ENCODE results near the gene KIF2B.

The KIF2B gene, protein sequence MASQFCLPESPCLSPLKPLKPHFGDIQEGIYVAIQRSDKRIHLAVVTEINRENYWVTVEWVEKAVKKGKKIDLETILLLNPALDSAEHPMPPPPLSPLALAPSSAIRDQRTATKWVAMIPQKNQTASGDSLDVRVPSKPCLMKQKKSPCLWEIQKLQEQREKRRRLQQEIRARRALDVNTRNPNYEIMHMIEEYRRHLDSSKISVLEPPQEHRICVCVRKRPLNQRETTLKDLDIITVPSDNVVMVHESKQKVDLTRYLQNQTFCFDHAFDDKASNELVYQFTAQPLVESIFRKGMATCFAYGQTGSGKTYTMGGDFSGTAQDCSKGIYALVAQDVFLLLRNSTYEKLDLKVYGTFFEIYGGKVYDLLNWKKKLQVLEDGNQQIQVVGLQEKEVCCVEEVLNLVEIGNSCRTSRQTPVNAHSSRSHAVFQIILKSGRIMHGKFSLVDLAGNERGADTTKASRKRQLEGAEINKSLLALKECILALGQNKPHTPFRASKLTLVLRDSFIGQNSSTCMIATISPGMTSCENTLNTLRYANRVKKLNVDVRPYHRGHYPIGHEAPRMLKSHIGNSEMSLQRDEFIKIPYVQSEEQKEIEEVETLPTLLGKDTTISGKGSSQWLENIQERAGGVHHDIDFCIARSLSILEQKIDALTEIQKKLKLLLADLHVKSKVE

DNA sequence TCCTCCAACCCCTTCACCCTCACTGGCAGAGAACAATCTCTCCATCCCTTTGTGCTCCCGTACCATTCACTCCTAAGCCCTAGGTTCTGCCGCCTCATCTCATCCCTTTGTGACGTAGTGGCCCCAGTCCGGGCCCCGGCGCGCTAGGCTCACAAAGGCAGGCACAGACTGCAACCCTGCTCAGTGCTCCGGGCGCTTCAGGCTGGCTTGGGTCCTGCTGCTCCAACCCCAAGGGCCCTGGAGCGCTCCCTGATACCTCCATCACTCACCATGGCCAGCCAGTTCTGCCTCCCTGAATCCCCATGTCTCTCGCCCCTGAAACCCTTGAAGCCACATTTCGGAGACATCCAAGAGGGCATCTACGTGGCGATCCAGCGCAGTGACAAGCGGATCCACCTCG lies at the start of gene KIF2B:
Gene KIF2B, plus strand, starts transcription at position 164 of the 400 bp plus-strand sequence. Its CDS starts 107 bp downstream, at position 271.
- Histone ChIP-seq H3K27ac (ENCODE audit: low read length) (no peak within 1 kb of the TSS), H3K36me3 (ENCODE audit: control insufficient read depth, low read depth, low read length) (no peaks in the 10 kb centered on the region), H3K4me1 (ENCODE audit: control insufficient read depth, low read depth, low read length) (no peaks in the 10 kb centered on the region), H3K9me3 (ENCODE audit: control insufficient read depth, low read depth, low read length) (no peaks in the 10 kb centered on the region), H3K9ac (ENCODE audit: low read length) (no peak within 1 kb of the TSS), H3K27me3 (ENCODE audit: control insufficient read depth, insufficient read depth, low read length) (no peaks in the 10 kb centered on the region), H3K4me3 (ENCODE audit: low read length) (no peak within 1 kb of the TSS)

DNA sequence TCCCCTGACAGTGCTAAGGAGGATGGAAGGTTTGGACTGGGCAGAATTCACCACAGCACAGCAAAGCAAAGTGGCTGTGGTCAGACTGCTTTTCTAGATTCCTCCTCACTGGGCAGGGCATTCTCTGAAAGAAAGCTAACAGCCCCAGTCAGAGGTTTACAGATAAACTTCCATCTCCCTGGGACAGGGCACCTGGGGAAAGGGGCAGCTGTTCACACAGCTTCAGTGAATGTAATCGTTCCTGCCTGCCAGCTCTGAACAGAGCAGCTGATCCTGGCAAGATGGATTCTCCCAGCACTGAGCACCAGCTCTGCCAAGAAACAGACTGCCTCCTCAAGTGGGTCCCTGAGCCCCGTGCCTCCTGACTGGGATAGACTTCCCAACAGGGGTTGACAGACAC lies 42.4 kb upstream of the KIF2B start:
- H3K9me3 ChIP-seq (ENCODE audit: control insufficient read depth, low read depth, low read length) = no peaks in the 10 kb centered on the region
- H3K27ac ChIP-seq (ENCODE audit: low read length) = no peak overlapping the region
- no peaks in the 10 kb centered on the region for H3K4me1 ChIP-seq (ENCODE audit: control insufficient read depth, low read depth, low read length)
- no peaks in the 10 kb centered on the region for H3K36me3 ChIP-seq (ENCODE audit: control insufficient read depth, low read depth, low read length)
- H3K4me3 ChIP-seq (ENCODE audit: low read length) = no peak overlapping the region
- H3K27me3 ChIP-seq (ENCODE audit: control insufficient read depth, insufficient read depth, low read length) = no peaks in the 10 kb centered on the region
- H3K9ac ChIP-seq (ENCODE audit: low read length) = no peak overlapping the region

DNA sequence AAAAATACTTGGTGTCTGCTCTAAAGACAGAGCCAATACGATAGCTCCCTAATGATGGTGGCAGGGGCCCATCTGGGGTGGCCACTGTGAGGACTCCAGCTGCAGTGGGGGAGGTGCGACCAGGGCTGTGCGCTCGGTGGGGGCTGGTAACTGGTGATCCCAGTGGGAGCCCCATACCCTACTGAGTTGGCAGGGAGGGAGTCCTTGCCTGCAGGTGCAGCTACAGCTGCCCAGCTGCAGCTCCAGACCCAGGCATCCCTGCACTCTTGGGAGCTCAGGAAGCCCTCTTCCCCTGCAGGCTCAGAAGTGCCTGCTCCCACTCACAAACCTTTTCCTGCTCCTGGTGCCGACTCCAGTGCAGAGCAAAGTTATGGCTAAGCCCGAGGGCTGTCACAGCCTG lies 31.2 kb upstream of the KIF2B start:
- Histone ChIP-seq H3K4me3 (ENCODE audit: low read length) (no peak overlapping the region), H3K27ac (ENCODE audit: low read length) (no peak overlapping the region), H3K36me3 (ENCODE audit: control insufficient read depth, low read depth, low read length) (no peaks in the 10 kb centered on the region), H3K9ac (ENCODE audit: low read length) (no peak overlapping the region), H3K9me3 (ENCODE audit: control insufficient read depth, low read depth, low read length) (no peaks in the 10 kb centered on the region), H3K4me1 (ENCODE audit: control insufficient read depth, low read depth, low read length) (no peaks in the 10 kb centered on the region), H3K27me3 (ENCODE audit: control insufficient read depth, insufficient read depth, low read length) (no peaks in the 10 kb centered on the region)

DNA sequence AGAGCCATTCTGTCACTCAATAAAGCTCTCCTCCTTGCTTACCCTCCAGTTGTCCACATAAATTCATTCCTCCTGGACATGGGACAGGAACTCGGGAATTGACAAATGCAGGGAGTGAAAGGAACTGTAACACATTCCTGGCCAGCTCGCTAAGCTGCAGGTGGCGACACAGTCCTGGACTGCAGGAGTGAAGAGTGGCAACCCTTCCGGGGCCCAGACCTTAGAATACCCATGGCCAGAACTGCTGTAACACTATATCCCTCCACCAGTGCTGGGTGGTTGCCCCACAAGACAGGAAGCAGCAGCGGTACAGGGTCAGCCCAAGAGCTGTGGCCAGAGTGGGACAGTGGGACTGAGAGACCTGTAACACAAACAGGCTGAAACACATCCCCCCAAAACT lies 30.3 kb upstream of the KIF2B start:
- Histone ChIP-seq H3K9me3 (ENCODE audit: control insufficient read depth, low read depth, low read length) (no peaks in the 10 kb centered on the region), H3K4me1 (ENCODE audit: control insufficient read depth, low read depth, low read length) (no peaks in the 10 kb centered on the region), H3K9ac (ENCODE audit: low read length) (no peak overlapping the region), H3K36me3 (ENCODE audit: control insufficient read depth, low read depth, low read length) (no peaks in the 10 kb centered on the region), H3K27me3 (ENCODE audit: control insufficient read depth, insufficient read depth, low read length) (no peaks in the 10 kb centered on the region), H3K27ac (ENCODE audit: low read length) (no peak overlapping the region), H3K4me3 (ENCODE audit: low read length) (no peak overlapping the region)

DNA sequence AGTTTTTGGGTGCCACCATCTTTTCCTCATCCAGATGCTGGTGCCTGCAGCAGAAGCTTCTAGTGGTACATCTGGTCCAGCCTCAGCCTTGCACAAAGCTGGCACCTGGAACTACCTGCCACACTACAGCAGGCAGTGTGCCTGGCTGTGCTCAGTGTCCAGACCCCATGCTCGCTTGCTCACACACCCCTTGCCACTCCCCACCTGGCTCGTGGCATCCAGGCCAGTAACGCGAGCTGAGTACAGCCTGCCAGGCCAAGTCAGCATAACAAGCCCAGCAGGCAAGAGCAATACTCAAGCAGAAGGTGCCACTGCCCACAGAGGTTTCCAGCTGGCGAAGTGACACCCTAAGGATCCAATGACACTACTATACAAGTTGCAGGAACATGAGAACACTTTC lies 29.7 kb upstream of the KIF2B start:
- Histone ChIP-seq H3K9me3 (ENCODE audit: control insufficient read depth, low read depth, low read length) (no peaks in the 10 kb centered on the region), H3K27me3 (ENCODE audit: control insufficient read depth, insufficient read depth, low read length) (no peaks in the 10 kb centered on the region), H3K36me3 (ENCODE audit: control insufficient read depth, low read depth, low read length) (no peaks in the 10 kb centered on the region), H3K4me1 (ENCODE audit: control insufficient read depth, low read depth, low read length) (no peaks in the 10 kb centered on the region), H3K4me3 (ENCODE audit: low read length) (no peak overlapping the region), H3K27ac (ENCODE audit: low read length) (no peak overlapping the region), H3K9ac (ENCODE audit: low read length) (no peak overlapping the region)

DNA sequence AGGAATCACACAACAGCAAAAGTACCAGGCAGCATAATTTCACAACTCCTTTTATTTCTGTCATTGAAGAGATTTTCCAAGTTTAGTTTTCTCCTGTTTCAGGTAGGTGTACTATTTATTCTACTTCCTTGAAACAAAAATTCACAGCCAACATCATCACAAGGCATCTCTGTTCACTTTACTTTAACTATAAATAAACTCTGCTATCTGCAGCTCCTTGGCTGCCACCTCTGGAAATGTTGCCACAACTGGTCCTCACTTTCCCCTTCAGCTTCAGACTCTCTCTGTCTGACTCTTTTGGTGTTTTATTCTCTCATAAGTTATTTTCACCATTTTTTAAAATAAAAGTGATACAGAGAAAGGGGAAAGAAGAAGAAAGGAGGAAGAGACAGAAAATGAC lies 27.9 kb upstream of the KIF2B start:
- Histone ChIP-seq H3K27me3 (ENCODE audit: control insufficient read depth, insufficient read depth, low read length) (no peaks in the 10 kb centered on the region), H3K4me3 (ENCODE audit: low read length) (no peak overlapping the region), H3K27ac (ENCODE audit: low read length) (no peak overlapping the region), H3K9ac (ENCODE audit: low read length) (no peak overlapping the region), H3K36me3 (ENCODE audit: control insufficient read depth, low read depth, low read length) (no peaks in the 10 kb centered on the region), H3K4me1 (ENCODE audit: control insufficient read depth, low read depth, low read length) (no peaks in the 10 kb centered on the region), H3K9me3 (ENCODE audit: control insufficient read depth, low read depth, low read length) (no peaks in the 10 kb centered on the region)

DNA sequence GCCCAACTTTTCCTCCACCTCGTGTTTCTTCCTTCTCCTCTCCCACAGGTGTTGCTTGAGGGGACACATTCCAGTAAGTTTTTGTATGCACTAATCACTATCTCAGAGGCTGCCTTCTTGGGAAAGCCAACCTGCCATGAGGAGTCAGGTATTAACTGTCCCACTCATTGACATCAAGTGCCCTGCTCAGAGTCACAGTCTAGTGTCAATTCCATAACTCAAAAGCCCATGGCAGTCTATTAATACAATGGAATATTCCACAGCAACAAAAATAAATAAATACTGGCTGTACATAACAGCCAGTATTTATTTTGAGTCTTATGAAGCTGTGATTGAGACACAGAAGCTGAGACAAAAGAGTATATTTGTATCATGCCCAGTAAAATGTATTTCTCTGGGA lies 26.1 kb upstream of the KIF2B start:
- no peaks in the 10 kb centered on the region for H3K9me3 ChIP-seq (ENCODE audit: control insufficient read depth, low read depth, low read length)
- no peaks in the 10 kb centered on the region for H3K27me3 ChIP-seq (ENCODE audit: control insufficient read depth, insufficient read depth, low read length)
- H3K4me1 ChIP-seq (ENCODE audit: control insufficient read depth, low read depth, low read length) = no peaks in the 10 kb centered on the region
- H3K9ac ChIP-seq (ENCODE audit: low read length) = no peak overlapping the region
- no peak overlapping the region for H3K4me3 ChIP-seq (ENCODE audit: low read length)
- H3K27ac ChIP-seq (ENCODE audit: low read length) = no peak overlapping the region
- no peaks in the 10 kb centered on the region for H3K36me3 ChIP-seq (ENCODE audit: control insufficient read depth, low read depth, low read length)

DNA sequence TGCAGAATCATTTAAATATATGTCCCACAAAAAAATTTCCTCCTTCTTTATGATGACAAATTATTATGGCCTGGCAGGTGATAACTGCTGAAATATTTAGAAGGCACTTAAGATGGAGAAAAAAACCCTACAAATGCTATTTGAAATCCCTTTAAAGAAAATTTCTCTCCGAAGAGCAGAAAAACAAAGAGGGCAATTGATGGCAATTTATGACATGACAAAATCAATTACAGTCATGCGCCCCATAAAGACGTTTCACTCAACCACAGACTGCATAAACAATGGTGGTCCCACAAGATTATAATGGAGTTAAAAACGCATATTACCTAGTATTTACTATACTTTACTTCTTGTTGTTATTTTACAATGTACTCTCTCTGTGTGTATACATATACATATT lies 25.2 kb upstream of the KIF2B start:
- no peak overlapping the region for H3K4me3 ChIP-seq (ENCODE audit: low read length)
- no peaks in the 10 kb centered on the region for H3K9me3 ChIP-seq (ENCODE audit: control insufficient read depth, low read depth, low read length)
- H3K27me3 ChIP-seq (ENCODE audit: control insufficient read depth, insufficient read depth, low read length) = no peaks in the 10 kb centered on the region
- no peaks in the 10 kb centered on the region for H3K36me3 ChIP-seq (ENCODE audit: control insufficient read depth, low read depth, low read length)
- H3K9ac ChIP-seq (ENCODE audit: low read length) = no peak overlapping the region
- no peaks in the 10 kb centered on the region for H3K4me1 ChIP-seq (ENCODE audit: control insufficient read depth, low read depth, low read length)
- H3K27ac ChIP-seq (ENCODE audit: low read length) = no peak overlapping the region

DNA sequence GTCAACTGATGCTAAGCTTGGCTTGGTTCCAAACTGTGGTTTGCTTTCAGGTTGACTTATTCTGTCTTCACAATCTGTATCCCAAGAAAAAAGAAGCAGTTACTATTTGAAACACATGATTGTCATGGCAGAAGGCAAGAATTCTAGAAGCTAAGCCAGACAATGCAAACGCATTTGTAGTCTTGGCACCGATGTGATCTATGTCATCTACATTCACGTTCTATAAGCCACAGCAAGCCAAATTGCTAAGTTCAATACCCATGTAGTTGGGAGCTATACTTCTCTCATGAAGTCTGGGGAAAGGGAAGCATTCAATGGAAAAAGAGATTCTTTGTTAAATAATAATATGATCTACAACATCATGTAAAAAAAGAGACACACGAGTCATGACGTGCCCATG lies 18.3 kb upstream of the KIF2B start:
- Histone ChIP-seq H3K27ac (ENCODE audit: low read length) (no peak overlapping the region), H3K4me1 (ENCODE audit: control insufficient read depth, low read depth, low read length) (no peaks in the 10 kb centered on the region), H3K9ac (ENCODE audit: low read length) (no peak overlapping the region), H3K36me3 (ENCODE audit: control insufficient read depth, low read depth, low read length) (no peaks in the 10 kb centered on the region), H3K27me3 (ENCODE audit: control insufficient read depth, insufficient read depth, low read length) (no peaks in the 10 kb centered on the region), H3K4me3 (ENCODE audit: low read length) (no peak overlapping the region), H3K9me3 (ENCODE audit: control insufficient read depth, low read depth, low read length) (no peaks in the 10 kb centered on the region)

DNA sequence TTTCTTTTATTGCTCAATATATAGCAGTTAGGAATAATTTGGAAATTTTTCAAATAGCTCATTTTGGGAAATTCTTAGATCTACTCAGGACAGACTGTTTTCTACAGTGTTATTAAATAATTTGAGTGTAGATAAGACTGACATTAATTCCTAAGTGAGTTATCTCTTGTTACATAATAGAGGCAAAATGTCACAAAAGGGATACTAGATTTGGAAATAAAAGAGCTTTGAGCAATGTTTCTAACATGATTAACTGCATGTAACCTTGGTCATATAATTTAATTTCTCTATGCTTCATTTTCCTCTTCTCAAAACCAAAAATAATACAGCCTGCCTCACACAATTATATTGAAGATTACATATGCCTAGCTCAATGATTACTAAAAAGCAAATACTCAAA lies 16.3 kb upstream of the KIF2B start:
- Histone ChIP-seq H3K4me3 (ENCODE audit: low read length) (no peak overlapping the region), H3K27ac (ENCODE audit: low read length) (no peak overlapping the region), H3K27me3 (ENCODE audit: control insufficient read depth, insufficient read depth, low read length) (no peaks in the 10 kb centered on the region), H3K9me3 (ENCODE audit: control insufficient read depth, low read depth, low read length) (no peaks in the 10 kb centered on the region), H3K36me3 (ENCODE audit: control insufficient read depth, low read depth, low read length) (no peaks in the 10 kb centered on the region), H3K4me1 (ENCODE audit: control insufficient read depth, low read depth, low read length) (no peaks in the 10 kb centered on the region), H3K9ac (ENCODE audit: low read length) (no peak overlapping the region)

DNA sequence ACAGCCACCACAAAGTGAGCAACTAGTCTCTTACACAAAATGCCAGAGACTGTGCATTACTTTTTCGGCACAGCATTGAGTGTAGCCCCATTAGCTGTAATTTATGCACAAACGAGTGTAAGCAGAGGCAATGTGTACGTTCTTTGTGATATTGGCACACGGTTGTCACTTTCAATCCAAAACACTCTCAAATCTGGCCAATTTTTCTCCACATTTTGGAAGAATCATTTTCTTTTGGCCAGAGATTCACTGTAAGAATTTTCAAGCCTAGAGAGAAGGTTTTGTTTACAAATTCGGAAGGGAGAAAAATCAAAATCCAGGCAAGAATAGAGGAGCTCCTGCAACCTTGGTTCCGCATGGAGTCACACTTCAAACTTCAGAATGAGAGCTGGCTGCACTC lies 15.4 kb upstream of the KIF2B start:
- H3K27ac ChIP-seq (ENCODE audit: low read length) = no peak overlapping the region
- H3K36me3 ChIP-seq (ENCODE audit: control insufficient read depth, low read depth, low read length) = no peaks in the 10 kb centered on the region
- H3K9me3 ChIP-seq (ENCODE audit: control insufficient read depth, low read depth, low read length) = no peaks in the 10 kb centered on the region
- no peak overlapping the region for H3K4me3 ChIP-seq (ENCODE audit: low read length)
- no peaks in the 10 kb centered on the region for H3K27me3 ChIP-seq (ENCODE audit: control insufficient read depth, insufficient read depth, low read length)
- no peaks in the 10 kb centered on the region for H3K4me1 ChIP-seq (ENCODE audit: control insufficient read depth, low read depth, low read length)
- H3K9ac ChIP-seq (ENCODE audit: low read length) = no peak overlapping the region

DNA sequence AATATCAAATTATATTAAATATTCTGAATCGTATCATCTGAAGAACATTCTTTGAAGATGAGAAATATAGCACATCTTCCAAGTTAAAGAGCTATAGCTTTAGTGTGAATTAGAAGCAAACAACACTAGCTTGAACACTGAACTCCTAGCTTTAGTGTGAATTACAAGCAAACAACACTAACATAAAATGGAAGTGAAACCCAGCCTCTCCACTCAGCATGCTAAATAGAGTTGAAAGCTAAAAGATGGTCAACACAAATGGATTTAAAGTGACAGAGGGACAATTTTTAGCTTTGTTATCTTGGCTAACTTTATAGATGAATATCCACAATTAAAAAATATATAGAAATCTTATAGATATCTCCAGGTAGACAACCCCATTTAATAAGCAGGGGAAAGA lies 4.5 kb upstream of the KIF2B start:
- no peaks in the 10 kb centered on the region for H3K9me3 ChIP-seq (ENCODE audit: control insufficient read depth, low read depth, low read length)
- no peak overlapping the region for H3K27ac ChIP-seq (ENCODE audit: low read length)
- H3K4me3 ChIP-seq (ENCODE audit: low read length) = no peak overlapping the region
- no peaks in the 10 kb centered on the region for H3K27me3 ChIP-seq (ENCODE audit: control insufficient read depth, insufficient read depth, low read length)
- no peaks in the 10 kb centered on the region for H3K36me3 ChIP-seq (ENCODE audit: control insufficient read depth, low read depth, low read length)
- no peak overlapping the region for H3K9ac ChIP-seq (ENCODE audit: low read length)
- H3K4me1 ChIP-seq (ENCODE audit: control insufficient read depth, low read depth, low read length) = no peaks in the 10 kb centered on the region
